Mucosa of stomach (tissue), 1 donor: ENCODE data around the gene TPSD1.

Experiments
- H3K27me3 ChIP-seq: one replicate; pipeline ENCODE4 v1.7.0; 2013; ENCODE audit warnings: mild to moderate bottlenecking, low read length; ENCODE audit not compliant: control insufficient read depth, insufficient read depth
- H3K36me3 ChIP-seq: one replicate; pipeline ENCODE4 v1.7.0; 2013; ENCODE audit warnings: low read length; ENCODE audit not compliant: control insufficient read depth, insufficient read depth
- H3K4me1 ChIP-seq: one replicate; pipeline ENCODE4 v1.7.0; 2013; ENCODE audit warnings: mild to moderate bottlenecking, low read length; ENCODE audit not compliant: control insufficient read depth, insufficient read depth
- H3K4me3 ChIP-seq: one replicate; pipeline ENCODE4 v1.7.0; 2013; ENCODE audit warnings: low read length
- H3K9ac ChIP-seq: one replicate; pipeline ENCODE4 v1.7.0; 2013; ENCODE audit warnings: mild to moderate bottlenecking, low read length, moderate library complexity
- H3K9me3 ChIP-seq: one replicate; pipeline ENCODE4 v1.7.0; 2013; ENCODE audit warnings: mild to moderate bottlenecking, low read length, moderate library complexity; ENCODE audit not compliant: control insufficient read depth
- donor health status: Pancreatic carcinoma.

TPSD1 gene

DNA sequence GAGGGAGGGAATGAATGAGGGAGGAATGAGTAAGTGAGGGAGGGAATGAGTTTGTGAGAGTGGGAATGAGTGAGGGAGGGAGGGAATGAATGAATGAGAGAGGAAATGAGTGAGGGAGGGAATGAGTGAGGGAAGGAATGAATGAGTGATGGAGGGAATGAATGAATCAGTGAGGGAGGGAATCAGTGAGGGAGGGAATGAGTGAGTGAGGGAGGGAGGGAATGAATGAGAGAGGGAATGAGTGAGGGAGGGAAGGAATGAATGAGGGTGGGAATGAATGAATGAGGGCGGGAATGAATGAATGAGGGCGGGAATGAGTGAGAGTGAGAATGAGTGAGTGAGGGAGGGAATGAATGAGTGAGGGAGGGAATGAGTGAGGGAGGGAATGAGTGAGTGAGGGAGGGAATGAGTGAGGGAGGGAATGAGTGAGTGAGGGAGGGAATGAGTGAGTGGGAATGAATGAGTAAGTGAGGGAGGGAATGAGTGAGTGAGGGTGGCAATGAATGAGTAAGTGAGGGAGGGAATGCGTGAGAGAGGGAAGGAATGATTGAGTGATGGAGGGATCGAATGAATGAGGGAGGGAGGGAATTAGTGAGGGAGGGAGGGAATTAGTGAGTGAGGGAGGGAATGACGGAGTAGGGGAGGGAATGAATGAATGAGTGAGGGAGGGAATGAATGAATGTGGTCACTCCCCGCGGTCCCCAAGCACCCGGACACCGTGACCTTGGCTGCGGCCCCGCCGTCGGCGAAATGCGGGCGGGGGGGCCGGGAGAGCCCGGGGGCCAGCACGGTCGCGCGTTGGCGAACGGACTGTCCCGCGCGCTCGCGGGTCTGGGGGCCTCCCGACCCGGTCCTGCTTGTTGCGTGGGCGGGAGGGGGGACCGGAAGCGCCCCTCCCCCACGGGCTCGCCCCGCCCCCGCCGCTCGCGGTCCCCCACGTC lies 52.4 kb downstream of the TPSD1 start:
- no peaks in the 10 kb centered on the region for H3K27me3 ChIP-seq
- H3K9me3 ChIP-seq: no peaks in the 10 kb centered on the region
- no peak overlapping the region for H3K4me3 ChIP-seq
- peaks cover 29% of the 10 kb centered on the region for H3K4me1 ChIP-seq
- peak overlapping the region; percentile 97 for H3K9ac ChIP-seq
- H3K36me3 ChIP-seq: no peaks in the 10 kb centered on the region
